ENCODE measurements around the gene TRPC4.

The TRPC4 gene

GRCh38 chr13:37709318-37709717 is 160.3 kb downstream of the TRPC4 start:
- no peak for DNase-seq

- DNase-seq, result no peak
Measured at GRCh38 chr13:37707739-37708500, 161.7 kb downstream of the TRPC4 start.

DNA sequence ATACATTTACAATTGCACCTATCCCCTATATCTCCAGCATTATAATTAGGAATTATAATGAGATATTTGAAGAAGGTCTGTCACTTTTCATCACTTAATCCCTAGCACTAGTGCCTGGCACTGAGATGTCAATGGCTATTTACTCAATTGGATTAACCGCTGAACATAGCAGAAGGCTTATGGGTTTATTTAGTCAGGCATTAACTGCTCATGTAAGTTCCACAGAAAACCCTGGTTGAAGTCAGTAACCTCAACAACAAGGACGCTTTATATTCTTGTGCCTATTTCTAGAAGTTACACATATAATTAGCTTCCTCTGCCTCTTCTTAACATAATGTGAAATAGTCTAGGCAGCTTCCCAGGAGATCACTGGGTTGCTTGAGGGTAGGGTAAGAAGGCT is 163.5 kb downstream of the TRPC4 start:
- DNase-seq, result no peak

DNA sequence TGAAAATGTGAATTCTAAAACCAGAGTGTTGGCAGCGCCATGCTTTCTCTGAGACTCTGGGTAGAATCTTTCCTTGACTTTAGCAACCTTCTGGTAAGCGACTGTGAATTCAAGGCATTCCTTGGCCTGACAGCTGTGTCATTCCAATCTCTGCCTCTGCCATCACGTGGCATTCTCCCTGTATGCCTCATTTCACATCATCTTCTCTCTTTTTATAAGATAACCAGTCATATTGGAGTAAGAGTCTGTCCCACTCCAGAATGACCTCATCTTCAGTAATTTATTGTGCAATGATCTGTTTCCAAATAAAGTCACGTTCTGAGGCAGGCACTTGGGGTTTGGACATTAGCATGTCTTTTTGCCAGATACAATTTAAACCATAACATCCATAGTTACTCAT is 167.6 kb downstream of the TRPC4 start:
- DNase-seq, result no peak

- DNase-seq, result no peak
Measured at GRCh38 chr13:37701306-37701705, 168.3 kb downstream of the TRPC4 start.

DNA sequence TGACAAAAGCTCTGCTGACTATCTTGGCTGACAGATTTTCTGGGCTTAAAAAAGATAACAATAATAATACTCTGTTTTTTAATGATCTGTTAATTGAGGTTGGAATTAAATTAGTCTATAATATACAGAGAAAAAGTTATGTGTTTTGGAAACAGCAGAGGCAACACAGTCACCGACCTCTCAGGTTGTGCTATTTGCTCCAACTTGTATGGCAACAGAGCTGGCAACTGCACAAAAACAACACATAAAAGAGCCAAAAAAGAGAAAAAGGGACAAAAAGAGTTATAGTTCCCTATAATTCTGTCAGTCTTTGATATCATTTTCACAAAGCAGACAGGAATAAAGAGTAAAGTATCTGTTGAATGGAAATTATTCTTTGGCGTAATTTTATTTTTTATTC is 168.7 kb downstream of the TRPC4 start:
- DNase-seq, result no peak

DNA sequence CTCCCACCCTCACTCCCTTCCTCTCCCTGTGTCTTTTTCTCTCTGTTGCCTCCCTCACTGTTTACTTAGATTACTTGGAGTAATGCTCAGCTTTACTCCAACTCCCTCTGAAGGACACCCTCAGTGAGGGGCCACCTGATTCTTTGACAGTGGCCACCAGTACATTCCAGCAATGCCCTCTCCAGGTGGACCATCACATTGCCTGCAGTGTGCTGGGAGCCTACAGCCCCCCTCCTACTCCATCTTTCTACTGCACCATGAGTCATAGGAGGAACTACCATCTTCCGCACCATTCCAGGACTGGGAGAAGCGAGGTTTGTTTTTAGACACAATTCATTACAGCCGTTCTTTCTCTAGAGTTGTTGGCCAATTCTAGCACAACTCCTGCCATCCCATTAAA is 174.4 kb downstream of the TRPC4 start:
- DNase-seq, result no peak

DNA sequence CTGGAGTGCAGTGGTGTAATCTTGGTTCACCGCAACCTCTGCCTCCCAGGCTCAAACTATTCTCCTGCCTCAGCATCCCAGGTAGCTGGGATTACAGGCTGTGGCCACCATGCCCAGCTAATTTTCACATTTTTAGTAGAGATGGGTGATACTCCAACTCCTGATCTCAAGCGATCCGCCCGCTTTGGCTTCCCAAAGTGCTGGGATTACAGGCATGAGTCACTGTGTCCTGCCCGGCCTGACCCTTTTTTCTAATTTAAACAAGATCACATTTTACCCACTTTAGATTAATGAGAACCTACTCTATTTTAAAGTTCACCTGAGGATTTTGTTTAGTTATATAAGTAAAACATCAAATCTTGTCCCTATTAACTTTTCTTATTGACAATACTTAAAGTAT is 179.2 kb downstream of the TRPC4 start:
- DNase-seq, result no peak

DNA sequence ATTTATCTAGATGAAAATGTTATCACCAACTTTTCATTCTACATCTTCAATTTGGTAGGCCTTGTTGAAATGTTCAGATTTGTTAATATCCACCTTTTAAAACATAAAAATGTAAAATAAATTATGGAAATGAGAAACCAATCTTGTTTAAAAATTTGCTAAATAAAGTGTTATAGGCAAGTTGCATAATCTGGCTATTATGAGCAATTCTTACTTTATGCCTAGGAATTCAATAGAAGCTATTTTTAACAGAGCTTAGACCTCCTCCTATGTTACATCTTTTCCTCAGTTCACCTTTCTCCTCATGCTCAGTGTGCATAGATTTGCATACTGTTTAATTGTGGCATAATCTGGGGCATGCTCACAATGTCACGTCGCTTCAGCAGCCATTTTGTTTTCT is 183.1 kb downstream of the TRPC4 start:
- no peak for DNase-seq

- no peak for DNase-seq
Measured at GRCh38 chr13:37685206-37685605, 184.4 kb downstream of the TRPC4 start.

DNA sequence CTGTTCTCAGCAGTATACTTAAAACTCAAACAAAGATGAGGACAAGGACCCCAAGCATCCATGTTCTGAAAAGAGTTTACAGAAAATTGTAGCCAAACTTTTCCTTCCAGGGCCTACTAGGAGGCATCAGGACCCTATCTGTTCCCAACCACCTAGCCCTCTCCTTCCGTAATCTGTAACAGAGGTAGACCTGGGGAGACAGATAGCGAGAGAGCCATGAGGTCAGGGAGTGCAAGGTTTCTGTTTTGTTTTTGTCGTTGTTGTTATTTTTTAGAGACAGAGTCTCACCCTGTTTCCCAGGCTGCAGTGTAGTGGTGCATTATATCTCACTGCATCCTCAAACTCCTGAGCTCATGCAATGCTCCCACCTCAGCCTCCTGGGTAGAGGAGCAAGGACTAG is 187.1 kb downstream of the TRPC4 start:
- no peak for DNase-seq

DNA sequence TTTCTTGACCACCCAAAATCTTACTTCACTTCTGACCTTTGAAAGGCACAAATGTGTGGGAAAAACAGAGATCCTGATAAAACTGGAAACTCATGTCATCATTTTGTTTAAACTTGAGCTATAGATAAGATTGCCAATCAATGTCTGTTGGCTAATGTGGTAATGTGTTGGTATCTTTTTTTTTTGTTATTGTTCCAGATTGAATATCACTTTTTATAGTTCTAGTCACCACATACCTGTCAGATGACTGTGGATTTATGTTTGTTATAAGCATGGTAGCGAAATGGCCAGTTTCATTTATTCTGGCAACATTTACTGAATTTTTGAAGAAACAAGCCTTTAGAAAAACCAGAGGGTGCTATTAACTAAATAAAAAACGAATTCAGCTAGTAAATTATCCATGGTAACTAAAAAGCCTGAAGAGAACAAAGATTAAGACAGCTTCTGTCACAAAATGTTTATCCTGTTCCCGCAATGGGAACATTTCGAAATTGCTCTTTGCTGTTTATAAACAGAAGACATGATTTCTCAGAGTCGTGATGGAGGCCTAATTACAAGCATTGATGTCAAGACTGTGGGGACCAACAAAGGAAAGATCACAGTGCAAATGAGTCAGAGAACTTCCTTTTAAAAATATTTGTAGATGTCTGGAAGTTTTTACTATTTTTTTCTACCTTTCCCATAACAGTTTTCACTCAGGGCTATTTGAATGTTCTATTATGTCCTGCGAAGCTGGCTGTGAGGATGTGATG is 188.1 kb downstream of the TRPC4 start:
- no peak for DNase-seq

- DNase-seq, result no peak
Measured at GRCh38 chr13:37680137-37680536, 189.4 kb downstream of the TRPC4 start.

- no peak for DNase-seq
Measured at GRCh38 chr13:37679043-37679442, 190.5 kb downstream of the TRPC4 start.

DNA sequence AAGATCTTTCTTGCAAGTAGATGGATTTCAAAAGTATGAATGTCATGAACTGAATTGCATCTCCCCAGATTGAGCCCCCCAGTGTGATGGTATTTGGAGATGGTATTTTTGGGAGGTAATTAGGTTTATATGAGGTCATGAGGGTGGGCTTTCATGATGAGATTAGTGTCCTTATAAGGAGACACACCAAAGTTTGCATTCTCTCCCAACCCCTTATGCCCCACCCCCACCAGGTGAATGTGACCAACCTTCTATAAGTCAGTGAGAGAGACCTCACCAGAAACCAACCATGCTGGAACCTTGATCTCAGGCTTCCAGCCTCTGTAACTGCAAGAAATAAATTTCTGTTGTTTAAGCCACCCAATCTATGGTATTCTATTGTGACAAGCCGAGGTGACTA is 199.7 kb downstream of the TRPC4 start:
- DNase-seq, result no peak

GRCh38 chr13:37667702-37668101 is 201.9 kb downstream of the TRPC4 start:
- no peak for DNase-seq

DNA sequence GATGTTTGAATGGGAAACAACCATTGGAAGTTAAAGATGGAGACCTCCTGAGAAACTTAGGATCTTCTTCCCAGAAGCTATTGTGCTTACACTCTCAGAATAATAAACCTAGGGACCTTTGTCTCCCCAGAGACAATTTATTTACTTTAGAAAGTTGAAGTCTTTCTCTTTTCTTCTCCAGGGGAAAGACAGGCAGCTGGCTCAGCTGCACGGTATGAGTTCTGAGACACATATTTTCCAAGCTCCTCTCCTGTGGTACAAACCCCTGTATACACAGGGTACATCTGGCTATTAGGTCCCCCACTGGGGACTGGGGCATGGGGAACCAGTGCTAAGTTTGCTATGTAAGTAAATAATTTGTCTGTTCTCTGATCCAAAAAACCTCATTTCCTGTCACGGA is 203.5 kb downstream of the TRPC4 start:
- DNase-seq, result no peak

DNA sequence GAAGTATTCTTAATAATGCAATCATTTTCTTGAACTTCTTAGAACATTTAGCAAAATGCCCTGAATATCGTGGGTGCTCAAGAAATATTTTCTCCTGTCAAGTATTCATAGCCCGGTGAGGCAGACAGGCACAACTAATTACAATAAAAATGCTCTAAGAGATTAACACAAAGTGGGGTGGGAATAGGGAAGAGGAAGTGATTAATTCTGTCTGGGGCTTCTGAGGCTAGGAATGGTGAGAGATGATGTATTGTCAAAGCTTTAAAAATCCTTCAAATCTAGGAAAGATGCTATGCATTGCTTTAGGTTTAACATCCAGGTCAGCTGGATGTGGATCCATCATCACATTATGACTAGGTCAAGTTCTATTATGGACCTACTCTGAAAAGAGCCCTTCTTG is 204.2 kb downstream of the TRPC4 start:
- DNase-seq, result no peak

GRCh38 chr13:37663724-37664123 is 205.8 kb downstream of the TRPC4 start:
- DNase-seq, result no peak

DNA sequence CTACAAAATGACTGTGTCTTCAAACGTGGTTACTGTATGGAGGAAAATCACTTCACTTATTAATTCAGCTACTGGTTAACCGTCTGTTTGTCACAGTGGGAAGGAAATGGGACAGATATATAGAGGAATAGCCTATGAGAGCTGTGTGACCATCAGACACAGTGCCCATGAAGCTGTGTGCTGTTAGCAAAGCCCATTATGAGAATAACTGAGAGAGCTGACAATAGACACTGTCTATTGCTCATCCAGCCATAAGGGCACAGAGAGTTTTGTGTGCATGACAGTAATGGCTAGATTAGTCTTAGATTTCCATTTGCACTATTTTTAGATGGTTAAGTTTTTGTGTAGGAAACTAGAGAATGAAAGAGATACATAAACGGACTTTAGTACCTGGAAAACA is 206.9 kb downstream of the TRPC4 start:
- DNase-seq, result no peak

GRCh38 chr13:37657956-37658355 is 211.6 kb downstream of the TRPC4 start:
- DNase-seq, result no peak

DNA sequence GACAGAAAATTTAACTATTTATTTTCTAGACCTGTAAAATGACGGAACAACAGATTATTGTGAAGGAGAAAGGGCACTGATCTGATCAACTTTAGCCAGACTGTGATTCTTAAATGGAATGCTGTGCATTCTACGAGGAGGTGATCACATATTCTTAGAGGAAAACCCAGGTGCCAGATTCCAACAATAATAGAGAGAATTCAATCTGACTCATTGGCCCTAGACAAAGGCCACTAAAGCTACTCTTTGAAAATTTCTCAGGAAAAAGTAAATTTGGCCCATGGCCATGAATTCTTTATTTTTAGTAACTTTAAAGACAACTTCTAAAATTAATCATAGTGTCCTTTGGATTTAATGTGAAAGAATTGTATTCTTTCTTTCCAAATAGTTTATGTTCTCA is 212.4 kb downstream of the TRPC4 start:
- DNase-seq, result no peak

DNA sequence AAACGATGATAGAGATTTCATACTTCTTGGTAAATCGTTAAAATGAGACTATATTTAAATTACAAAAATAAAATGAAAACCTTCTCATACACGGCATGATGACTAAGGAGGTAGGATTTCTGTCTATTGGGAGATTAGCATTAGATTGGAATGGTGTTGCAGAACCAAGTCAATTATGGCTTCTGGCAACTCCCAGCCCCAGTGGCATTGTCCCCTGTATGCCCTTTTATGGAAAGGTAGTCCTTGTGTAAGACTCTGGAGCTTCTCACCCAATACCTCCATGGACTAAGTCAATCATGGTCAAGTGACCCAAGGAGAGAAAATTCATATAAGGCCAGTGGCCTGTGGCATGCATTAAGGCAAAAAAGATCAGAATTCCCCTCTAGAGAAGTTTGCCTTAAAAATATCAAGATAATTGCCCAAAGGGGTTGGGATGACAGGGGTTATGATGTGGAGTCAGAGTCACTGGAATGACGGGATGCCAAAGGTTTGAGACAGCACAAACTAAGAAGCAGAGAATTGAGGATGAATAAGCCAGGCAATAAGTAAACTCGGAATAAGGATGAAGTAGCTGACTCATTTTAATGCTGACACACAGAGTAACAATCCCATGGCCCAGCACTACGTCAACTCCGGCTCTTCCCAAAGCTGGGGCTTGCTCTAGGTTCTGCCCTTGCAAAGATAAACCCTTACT is 213.2 kb downstream of the TRPC4 start:
- no peak for DNase-seq

DNA sequence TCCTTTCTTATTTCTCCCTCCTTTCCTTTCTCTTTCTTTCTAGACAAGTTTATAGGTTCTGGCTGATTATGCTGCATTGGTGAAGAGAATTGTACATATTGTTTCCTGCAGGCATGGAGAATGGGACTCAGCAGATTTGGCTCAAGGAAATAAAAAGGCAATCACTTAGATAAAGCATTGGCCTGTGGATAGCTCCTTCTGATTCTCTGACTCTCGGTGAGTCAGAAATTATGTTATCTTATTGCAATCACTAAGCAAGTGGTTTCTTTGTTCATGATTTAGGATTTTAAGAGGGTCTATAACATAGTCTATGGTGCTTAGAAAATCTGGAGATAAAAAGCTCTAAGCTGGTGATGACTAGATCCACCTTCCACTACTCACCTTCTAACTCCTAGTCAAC is 217.0 kb downstream of the TRPC4 start:
- DNase-seq, result no peak

Data from NCI-H1436 (cell line).